NCI-H526 (cell line): ENCODE data around the gene RNF112.
"Not testable (repeated sequence)": the region's sequence is repeated elsewhere in the genome, so short reads cannot be mapped to it uniquely, and the experiment has no call there.

Experiments used
- DNase-seq, 2 experiments: peaks; one replicate each; lab custom pipeline; 2025; lab: John Stamatoyannopoulos, UW

RNF112 gene

DNA sequence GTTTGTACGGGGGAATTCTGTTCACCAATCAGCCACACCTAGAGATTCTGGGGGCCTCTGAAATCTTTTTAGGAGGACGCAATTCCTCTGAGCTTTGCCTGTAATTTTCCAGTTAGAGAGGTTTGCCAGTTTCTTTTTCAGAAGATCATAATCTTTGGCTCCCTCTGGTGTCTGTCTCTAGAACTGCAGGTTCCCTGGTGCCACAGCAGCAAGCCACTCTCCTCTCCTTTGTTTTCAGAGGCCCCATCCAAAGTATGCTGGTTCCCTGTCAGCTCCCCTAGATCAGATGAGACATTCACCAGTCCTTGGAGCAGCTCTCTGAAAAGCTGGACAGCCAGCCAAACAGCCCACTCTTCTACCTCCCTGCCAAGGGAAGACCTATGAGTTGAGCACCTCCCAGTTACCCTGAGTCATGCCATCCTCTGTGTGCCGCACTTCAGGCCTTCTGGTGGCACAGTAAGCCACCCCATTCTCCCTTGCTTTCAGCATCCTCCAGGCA is 36.1 kb downstream of the RNF112 start:
- DNase-seq: peak; percentile 3 to 64

DNA sequence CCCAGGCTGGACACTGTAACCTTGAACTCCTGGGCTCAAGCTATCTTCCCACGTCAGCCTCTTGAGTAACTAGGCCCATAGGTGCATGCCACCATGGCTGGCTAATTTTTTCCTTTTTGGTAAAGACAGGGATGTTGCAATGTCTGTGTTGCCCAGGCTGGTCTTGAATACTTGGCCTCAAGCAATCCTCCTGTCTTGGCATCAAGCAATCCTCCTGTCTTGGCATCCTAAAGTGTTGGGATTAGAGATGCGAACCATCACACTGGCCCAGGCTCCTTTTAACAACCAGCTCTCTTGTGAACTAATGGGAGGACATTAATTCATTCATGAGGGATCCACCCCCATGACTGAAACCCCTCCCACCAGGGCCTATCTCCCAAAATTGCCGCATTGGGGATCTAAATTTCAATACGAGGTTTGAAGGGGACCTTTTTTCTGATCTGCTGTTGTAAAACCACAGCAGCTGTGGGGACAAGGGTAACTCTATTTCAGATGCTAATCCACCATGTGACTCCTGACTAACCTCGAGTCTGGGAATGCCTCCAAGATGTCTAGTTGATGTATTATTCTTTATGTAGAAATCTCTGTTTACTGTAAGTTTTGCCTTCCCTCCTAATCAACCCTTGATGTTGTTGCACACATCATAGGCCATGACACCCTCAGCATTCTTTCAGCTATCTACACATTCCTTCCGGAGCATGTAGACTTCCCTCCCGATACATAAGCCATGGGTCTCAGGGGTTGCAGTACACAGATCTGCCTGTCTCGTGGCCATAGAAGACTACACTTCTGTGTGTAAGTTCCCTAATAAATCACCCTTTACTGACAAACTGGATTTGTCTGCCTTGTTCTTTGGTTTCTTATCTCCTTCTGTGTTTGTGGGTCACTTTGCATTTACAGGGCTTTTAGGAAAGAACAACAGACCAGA is 37.6 kb downstream of the RNF112 start:
- no peak for DNase-seq

DNA sequence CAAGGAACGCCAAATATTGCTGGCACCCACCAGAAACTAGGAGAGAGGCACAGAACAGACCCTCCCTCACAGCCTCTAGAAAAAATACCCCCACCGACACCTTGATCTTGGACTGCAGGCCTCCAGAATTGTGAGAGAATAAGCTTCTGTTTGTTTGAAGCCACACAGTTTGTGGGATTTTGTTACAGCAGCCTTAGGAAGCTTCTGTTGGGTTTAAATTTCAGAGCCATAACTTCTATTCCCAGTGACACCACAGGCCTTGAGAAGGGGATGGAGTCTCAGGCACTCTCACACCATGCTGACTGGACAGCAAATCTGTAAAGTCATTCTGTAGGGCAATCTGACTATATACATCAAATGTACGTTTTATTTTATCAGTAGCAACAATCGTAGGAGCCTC is 38.6 kb downstream of the RNF112 start:
- no peak for DNase-seq

DNA sequence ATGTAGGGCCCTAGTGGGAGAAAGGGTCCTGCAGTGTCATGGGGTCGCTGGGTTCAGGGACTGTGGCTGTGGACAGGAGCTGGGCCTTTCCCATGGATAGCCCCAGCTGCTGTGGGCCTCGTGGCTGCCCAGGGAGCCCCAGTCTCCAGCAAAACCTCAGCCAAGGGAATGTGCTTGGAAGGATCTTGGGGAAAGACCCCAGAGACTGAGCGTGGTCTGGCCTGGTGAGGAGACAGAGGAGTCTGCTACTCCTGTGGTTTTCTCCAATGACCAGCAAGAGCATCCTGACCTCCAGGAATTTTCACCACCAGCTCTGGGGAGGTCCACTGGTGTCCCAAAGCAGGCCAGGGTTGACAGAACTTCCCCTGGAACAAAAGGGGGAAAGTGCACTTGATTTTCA is 42.3 kb downstream of the RNF112 start:
- no peak for DNase-seq

DNA sequence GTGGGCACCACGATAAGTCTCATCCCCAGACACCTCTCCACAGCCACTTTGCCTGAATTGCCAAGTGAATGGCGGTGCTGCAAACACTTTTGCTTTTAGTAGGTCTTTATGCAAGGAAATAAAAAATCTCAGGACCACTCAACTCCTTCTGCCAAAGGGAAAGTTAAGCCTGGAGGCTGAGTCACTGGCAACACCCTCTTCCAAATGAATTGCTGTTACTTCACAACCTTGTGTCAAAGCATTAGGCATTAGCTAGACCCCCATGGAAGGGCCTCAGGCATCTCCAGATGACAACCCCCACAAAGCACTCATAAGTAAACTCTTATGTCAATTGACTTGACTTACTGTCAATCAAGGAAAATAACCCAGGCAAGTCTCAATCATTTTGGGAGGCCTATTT is 43.0 kb downstream of the RNF112 start:
- no peak for DNase-seq

DNA sequence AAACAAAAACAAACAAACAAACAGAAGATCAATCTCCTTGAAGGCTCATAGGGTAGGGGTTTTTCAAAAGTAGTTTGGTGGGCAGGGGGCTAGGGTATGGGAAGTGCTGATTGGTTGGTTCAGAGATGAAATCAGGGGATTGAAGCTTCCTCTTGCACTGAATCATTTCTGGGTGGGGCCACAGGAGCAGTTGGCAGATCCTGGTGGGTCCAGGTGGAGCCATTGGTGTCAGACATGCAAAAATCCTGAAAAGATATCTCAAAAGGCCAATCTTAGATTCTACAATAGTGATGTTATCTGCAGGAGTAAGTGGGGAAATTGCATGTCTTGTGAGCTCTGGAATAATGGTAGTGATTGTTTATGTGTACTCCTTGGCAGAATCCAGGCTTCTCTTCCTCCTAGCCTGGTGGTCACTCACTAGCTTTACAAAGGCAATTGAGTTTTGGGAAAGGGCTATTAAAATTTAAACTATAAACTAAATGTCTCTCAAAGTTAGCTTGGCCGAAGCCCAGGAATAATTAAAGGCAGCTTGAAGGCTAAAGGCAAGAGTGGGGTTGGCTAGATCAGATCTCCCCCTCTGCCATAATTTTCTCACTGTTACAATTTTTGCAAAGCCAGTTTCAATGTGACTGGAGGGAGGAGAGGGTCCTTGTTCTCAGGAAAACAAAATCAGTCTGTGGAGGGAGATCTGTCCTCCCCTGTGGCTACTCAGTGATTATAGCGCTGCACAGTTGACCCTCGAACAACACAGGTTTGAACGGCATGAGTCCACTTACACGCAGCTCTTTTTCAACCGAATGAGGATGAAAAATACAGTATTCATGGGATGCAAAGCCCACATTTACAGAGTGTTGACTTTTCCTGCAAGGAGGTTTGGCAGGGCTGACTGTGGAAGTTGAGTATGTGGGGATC is 45.2 kb downstream of the RNF112 start:
- DNase-seq: no peak

DNA sequence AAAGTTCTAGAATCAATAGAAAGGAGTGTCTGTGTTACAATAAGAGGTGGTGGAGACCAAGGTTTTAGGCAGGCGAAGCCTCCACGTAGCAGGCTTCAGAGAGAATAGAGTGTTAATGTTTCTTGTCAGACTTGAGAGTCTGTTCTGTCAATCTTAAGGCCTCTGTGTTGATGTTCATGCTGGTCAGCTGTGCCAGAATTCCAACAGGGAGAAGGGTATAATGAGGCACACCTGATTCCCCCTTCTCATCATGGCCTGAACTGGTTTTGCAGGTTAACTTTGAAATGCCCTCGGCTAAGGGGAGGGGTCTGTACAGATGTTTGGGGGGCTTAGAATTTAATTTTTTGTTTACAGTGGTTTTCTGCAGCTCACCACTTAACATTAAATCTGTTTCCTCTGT is 46.0 kb downstream of the RNF112 start:
- no peak for DNase-seq

DNA sequence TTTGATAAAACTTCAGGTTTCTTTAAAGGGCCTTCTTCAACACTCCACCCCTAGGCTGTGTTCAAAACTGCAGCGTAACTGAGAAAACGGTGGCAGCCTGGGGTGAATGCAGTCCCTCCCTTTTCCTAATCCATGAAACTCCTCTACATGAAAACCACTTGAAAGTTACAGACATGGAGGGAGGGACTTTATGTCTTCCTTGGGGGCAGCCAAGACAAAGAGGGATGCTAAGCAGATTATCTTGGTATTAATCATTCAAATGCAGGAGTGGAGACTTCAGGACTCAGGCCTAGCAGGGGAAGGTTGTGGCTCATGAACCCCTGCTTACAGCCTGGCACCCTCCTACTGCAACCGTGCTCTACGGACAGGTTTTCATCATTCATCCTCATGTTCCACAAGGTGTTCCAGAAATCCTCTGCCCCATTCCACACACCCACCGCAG is 46.8 kb downstream of the RNF112 start:
- no peak for DNase-seq

DNA sequence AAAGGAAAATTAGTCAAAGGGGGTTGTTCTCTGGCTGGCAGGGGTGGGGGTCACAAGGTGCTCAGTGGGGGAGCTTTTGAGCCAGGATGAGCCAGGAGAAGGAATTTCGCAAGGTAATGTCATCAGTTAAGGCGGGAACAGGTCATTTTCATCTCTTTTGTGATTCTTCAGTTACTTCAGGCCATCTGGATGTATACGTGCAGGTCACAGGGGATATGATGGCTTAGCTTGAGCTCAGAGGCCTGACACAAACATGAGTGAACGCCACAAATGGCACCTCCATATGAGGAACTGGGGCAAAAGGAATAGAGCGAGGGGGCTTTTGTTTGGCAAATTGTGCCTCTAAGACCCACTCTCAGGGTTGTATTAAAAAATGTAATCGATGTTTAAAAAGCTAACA is 47.4 kb downstream of the RNF112 start:
- not testable (repeated sequence) for DNase-seq

DNA sequence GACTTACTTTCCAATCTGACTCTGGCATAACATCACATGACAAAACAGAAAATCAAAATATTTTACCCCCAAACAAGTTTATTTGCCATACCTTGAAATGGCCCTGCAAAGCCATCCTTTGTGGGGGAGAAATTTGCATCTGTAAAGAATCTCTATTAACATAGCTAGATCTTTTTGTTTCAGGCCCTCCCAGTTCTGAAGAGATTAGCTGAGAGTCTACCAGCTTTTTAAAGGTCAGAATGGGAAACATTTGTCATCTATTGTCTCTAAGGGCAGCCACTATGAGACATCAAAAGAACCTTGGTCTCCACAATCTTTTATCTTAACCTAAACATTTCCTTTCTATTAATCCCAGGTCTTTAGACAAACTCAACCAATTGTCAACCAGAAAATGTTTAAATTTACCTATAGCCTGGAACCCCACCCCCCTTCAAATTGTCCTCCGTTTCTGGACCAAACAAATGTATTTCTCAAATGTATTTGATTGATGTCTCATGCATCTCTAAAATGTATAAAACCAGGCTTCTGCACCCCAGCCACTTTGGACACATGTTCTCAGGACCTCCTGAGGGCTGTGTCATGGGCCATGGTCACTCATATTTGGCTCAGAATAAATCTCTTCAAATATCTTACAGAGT is 48.1 kb downstream of the RNF112 start:
- DNase-seq: not testable (repeated sequence)

DNA sequence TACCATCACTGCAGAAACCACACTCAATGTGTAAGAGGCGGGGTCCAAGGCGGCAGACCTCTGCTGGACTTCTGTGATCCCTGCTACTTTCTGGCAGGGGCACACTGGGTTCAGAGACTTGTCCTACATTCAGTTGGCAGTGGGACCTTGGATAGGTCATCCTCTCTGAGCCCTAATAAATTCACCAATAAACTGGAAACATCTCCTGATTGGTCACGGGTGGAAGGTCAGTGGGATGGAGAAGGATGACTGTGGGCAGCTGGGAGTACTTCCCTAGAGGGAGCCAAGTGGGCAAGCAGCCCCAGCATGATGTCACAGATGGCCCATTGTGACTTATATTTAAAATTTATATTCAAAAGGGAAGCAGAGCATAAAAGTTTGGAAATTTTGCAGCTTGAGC is 49.7 kb downstream of the RNF112 start:
- no peak for DNase-seq

DNA sequence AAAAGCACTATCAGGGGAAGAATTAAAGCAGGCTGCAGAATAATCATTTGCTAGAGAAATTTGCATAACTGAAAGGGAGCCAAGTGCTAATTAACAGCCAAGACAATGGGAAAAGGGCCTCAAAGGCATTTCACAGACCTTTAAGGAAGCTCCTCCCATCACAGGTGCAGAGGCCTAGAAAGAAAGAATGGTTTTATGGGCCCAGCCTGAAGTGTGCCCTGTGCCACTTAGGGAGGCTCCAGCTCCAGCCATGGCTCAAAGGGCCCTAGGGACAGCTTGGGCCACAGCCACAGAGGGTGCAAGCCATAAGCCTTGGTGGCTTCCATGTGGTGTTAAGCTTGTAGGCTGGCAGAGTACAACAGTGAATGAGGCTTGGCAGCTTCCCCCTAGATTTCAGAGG is 50.1 kb downstream of the RNF112 start:
- peak; percentile 40 to 73 for DNase-seq

DNA sequence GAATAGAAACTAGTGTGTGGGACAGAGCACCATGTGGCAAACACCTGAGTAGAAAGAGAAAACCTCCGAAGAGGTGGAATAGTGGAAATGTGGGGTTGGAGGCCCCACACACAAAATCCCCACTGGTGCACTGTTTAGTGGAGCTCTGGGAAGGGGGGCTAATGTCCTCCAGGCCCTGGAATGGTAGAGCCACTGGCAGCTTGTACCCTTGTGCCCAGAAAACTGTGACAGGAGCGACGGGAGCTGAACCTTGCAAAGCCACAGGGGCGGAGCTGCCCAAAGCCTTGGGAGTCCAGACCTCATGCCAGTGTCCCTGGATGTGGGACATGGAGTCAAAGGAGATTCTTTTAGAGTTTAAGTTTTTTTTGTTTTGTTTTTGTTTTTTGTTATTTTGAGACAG is 50.6 kb downstream of the RNF112 start:
- no peak for DNase-seq

DNA sequence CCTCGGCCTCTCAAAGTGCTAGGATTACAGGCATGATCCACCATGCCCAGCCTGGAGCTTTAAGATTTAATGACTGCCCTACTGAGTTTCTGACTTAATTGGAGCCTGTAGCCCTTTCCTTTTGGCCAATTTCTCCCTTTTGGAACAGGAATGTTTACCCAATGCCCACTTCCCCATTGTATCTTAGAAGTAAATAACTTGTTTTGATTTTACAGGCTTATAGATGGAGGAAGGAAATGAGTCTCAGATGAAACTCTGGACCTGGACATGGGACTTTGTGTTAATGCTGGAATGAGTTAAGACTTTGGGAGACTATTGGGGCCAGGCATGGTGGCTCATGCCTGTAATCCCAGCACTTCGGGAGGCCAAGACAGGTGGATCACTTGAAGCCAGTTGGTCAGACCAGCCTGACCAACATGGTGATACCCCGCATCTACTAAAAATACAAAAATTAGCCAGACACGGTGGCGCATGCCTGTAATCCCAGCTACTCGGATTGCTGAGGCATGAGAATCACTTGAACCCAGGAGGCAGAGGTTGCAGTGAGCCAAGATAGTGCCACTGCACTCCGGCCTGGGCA is 51.5 kb downstream of the RNF112 start:
- DNase-seq: not testable (repeated sequence)

DNA sequence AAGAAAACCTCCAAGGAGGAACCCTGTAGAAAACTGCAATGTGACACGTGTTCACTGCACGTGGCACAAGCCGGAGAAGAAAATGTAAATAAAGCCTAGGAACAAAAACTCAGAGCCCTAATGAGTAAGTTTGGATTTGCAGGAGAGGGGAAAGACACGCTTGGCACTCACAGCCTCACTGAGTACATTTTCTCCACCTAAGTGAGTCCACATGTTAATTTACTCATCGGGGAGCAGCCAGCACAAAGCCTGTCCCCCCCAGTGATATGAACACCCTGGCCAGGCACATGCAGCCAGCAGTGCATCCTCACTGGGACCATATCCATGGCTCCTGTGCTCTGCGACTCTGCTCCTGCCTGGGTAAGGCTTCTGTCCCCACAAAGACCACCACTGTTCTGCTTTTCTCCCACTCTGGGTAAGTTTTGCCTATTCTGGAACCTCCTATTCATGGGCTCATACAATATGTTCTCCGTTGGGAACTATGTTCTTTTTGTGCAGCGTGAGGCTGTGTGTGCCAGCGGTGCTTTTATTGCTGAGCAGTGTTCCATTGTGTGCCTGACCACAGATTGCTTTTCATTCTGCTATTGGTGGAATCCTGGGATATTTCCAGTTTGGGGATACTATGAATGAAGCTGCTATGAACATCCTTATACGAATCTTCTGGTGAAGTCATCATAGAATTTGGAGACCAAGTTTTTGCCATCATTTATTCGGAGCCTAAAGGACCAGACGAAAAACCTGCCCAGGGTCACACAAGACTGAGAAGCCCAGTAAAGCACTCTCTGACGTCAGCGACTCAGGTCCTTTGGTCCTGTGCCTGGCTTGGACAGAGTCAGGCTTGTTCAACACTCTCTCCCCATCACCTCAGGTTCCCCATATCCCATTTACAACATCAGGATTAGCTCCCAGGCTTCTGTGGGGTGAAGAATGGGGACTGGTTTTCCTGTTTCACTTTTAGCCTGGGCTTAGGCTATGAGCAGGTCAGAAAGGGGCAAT is 53.3 kb downstream of the RNF112 start:
- no peak for DNase-seq
